Caco-2 (cell line): ENCODE results near the gene CEP192. TPM values are rescaled to one million over a fixed set of nuclear protein-coding genes. Genes with fewer than 3 reads are reported as not detected.

Experiments used
- BruUV-seq: library from RNA; stranded (reverse); fragments of 400-500 nt; replicated peaks from 2 replicates; lab custom pipeline; 2021; lab: Mats Ljungman, UMichigan
- CTCF ChIA-PET: fragments of 300-600 bp; sonication (Branson Sonifier 250); formaldehyde crosslinking; loops from one replicate; lab custom pipeline; 2022; ENCODE audit warnings: antibody characterized with exemption; lab: Charles Lee
- POLR2A ChIA-PET: fragments of 300-600 bp; sonication (Branson Sonifier 250); formaldehyde crosslinking; loops from one replicate; lab custom pipeline; 2022; ENCODE audit warnings: antibody characterized with exemption; lab: Charles Lee
- DNase-seq, 2 experiments: peaks; one replicate each; pipeline versions ENCODE4 v3.0.0 to v3.0.0-alpha.2; 2020 to 2022
- H3K27me3 ChIP-seq: replicated peaks from 2 replicates; pipeline ENCODE4 v1.6.0; 2011; ENCODE audit warnings: low read length; ENCODE audit not compliant: control insufficient read depth, insufficient read depth
- H3K36me3 ChIP-seq: 2 replicates; pipeline ENCODE4 v1.5.1; 2011; ENCODE audit warnings: low read length; ENCODE audit not compliant: control insufficient read depth, insufficient read depth
- H3K4me1 ChIP-seq: fragments of 250-450 bp; sonication (Bioruptor Pico); 2 replicates; pipeline ENCODE4 v1.5.1; 2020; ENCODE audit warnings: mild to moderate bottlenecking
- H3K4me3 ChIP-seq: 2 replicates; pipeline ENCODE4 v1.5.1; 2011; ENCODE audit warnings: low read depth, mild to moderate bottlenecking, control low read depth, low read length
- H3K9me3 ChIP-seq: fragments of 250-450 bp; sonication (Bioruptor Pico); 2 replicates; pipeline ENCODE4 v1.5.1; 2020; ENCODE audit warnings: mild to moderate bottlenecking, moderate library complexity
- H3K27ac Mint-ChIP-seq: one replicate; pipeline ENCODE4 v1.8.0; 2022; ENCODE audit warnings: mixed read lengths; ENCODE audit not compliant: unreplicated experiment
- H3K27me3 Mint-ChIP-seq: one replicate; pipeline ENCODE4 v1.8.0; 2022; ENCODE audit warnings: mixed read lengths; ENCODE audit not compliant: insufficient read depth, unreplicated experiment
- H3K36me3 Mint-ChIP-seq: one replicate; pipeline ENCODE4 v1.8.0; 2022; ENCODE audit warnings: mild to moderate bottlenecking, mixed read lengths; ENCODE audit not compliant: insufficient read depth, unreplicated experiment
- H3K4me1 Mint-ChIP-seq: one replicate; pipeline ENCODE4 v1.8.0; 2022; ENCODE audit warnings: low read depth, mixed read lengths; ENCODE audit not compliant: unreplicated experiment
- H3K4me3 Mint-ChIP-seq: one replicate; pipeline ENCODE4 v1.8.0; 2022; ENCODE audit warnings: mild to moderate bottlenecking, moderate library complexity, mixed read lengths; ENCODE audit not compliant: unreplicated experiment
- H3K9me3 Mint-ChIP-seq: one replicate; pipeline ENCODE4 v1.8.0; 2022; ENCODE audit warnings: mixed read lengths; ENCODE audit not compliant: unreplicated experiment
- intact Hi-C: fragments of 100-400 bp; cut with micrococcal nuclease; formaldehyde crosslinking; loops from one replicate; pipeline ENCODE4 v1.10.0; 2022; ENCODE audit not compliant: unreplicated experiment
- total RNA-seq: library from RNA; stranded (reverse); gene quantifications from 2 replicates; pipeline ENCODE4 v1.2.3, GENCODE V29; 2022
- TF ChIP-seq, protein P1 (sequence below), 2 experiments: fragments of 200-600 bp in 1 of 2; IDR thresholded peaks; 1 replicate in 1 of 2; 2 replicates in 1 of 2; pipeline versions ENCODE4 v1.5.1 to v1.8.0; 2011 to 2022; ENCODE audit warnings: antibody characterized with exemption in 1 of 2, control low read depth in 1 of 2, inconsistent platforms in 1 of 2, low read depth in 1 of 2, low read length in 1 of 2, mild to moderate bottlenecking in 1 of 2, moderate library complexity in 1 of 2; ENCODE audit not compliant: insufficient read depth in 1 of 2, severe bottlenecking in 1 of 2, unreplicated experiment in 1 of 2

Gene CEP192
- total RNA-seq, 1 experiment from 2014 or later = 33.5 TPM

DNA sequence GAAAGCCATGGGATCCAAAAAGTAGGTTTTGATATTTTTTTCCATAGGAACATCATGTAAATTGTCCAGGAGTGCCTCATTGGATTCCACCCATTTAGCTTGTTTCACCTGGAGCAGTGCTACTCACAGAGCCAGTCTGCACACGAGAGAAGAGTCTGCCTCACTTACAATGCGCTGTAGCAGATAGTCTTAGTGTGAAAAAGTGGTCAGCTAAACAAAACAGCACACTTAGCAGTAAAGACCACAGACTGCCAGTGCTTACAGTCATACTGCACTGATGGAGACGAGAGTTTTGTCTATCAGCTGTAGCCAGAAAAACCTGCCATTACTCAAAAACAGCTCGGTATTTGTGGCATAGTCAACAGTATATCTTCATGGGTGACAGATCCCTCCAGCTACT is 113.9 kb downstream of the CEP192 start:
- no TSS peak for BruUV-seq
- Histone ChIP-seq H3K36me3 (peaks cover 2% of the 10 kb centered on the region; the same call in 1 of the 2 replicates), H3K4me1 (no peaks in the 10 kb centered on the region), H3K27me3 (no peaks in the 10 kb centered on the region), H3K4me3 (no peak overlapping the region), H3K9me3 (no peaks in the 10 kb centered on the region)
- Mint-ChIP-seq H3K27ac (no peak overlapping the region), H3K9me3 (no peaks in the 10 kb centered on the region), H3K36me3 (peaks cover 85% of the 10 kb centered on the region), H3K4me3 (no peak overlapping the region), H3K27me3 (no peaks in the 10 kb centered on the region), H3K4me1 (no peaks in the 10 kb centered on the region)
- DNase-seq = no peak
- intact Hi-C loops = no loop called here
- POLR2A ChIA-PET = interaction anchor here (0.5 kb wide), 1 partner anchor 115 kb away, joined by 15 read pairs; no protein-coding TSS in a partner anchor
- CTCF ChIA-PET = no interaction called here
- TF ChIP-seq, protein P1, sequence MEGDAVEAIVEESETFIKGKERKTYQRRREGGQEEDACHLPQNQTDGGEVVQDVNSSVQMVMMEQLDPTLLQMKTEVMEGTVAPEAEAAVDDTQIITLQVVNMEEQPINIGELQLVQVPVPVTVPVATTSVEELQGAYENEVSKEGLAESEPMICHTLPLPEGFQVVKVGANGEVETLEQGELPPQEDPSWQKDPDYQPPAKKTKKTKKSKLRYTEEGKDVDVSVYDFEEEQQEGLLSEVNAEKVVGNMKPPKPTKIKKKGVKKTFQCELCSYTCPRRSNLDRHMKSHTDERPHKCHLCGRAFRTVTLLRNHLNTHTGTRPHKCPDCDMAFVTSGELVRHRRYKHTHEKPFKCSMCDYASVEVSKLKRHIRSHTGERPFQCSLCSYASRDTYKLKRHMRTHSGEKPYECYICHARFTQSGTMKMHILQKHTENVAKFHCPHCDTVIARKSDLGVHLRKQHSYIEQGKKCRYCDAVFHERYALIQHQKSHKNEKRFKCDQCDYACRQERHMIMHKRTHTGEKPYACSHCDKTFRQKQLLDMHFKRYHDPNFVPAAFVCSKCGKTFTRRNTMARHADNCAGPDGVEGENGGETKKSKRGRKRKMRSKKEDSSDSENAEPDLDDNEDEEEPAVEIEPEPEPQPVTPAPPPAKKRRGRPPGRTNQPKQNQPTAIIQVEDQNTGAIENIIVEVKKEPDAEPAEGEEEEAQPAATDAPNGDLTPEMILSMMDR (IDR thresholded peaks at IDR 0.05; ENCODE audit: insufficient read depth in 1 of 2, low read depth in 1 of 2, low read length in 1 of 2, severe bottlenecking in 1 of 2, unreplicated experiment in 1 of 2) = no peak

DNA sequence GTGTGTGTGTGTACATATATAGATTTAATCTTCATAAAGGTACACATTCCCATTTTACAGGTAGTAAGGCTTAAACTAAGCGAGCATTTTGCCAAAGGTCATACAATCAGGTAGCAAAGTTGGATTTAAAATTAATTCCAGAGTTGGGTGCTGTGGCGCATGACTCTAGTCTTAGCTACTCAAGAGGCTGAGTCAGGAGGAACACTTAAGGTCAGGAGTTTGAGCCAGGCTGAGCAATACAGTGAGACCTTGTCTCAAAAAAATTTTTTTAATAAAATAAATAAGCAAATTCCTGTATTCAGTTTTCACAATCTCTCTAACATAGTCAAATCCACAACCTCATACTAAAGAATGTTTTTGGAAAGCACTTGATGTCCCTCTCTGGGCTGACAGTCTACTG is 115.9 kb downstream of the CEP192 start:
- TF ChIP-seq, protein P1 (IDR thresholded peaks at IDR 0.05; ENCODE audit: insufficient read depth in 1 of 2, low read depth in 1 of 2, low read length in 1 of 2, severe bottlenecking in 1 of 2, unreplicated experiment in 1 of 2) = no peak
- no peak overlapping the region for H3K27ac Mint-ChIP-seq
- ChIA-PET POLR2A (no interaction called here), CTCF (no interaction called here)
- peaks cover 76% of the 10 kb centered on the region for H3K36me3 Mint-ChIP-seq
- no peak overlapping the region for H3K4me3 Mint-ChIP-seq
- no peaks in the 10 kb centered on the region for H3K4me1 Mint-ChIP-seq
- no peak overlapping the region for H3K4me3 ChIP-seq
- intact Hi-C loops = no loop called here
- no peak for DNase-seq
- H3K4me1 ChIP-seq = no peaks in the 10 kb centered on the region
- no peaks in the 10 kb centered on the region for H3K9me3 ChIP-seq
- H3K27me3 Mint-ChIP-seq = no peaks in the 10 kb centered on the region
- no peaks in the 10 kb centered on the region; the same call in 1 of the 2 replicates for H3K36me3 ChIP-seq
- BruUV-seq = no TSS peak
- H3K9me3 Mint-ChIP-seq = no peaks in the 10 kb centered on the region
- H3K27me3 ChIP-seq = no peaks in the 10 kb centered on the region

DNA sequence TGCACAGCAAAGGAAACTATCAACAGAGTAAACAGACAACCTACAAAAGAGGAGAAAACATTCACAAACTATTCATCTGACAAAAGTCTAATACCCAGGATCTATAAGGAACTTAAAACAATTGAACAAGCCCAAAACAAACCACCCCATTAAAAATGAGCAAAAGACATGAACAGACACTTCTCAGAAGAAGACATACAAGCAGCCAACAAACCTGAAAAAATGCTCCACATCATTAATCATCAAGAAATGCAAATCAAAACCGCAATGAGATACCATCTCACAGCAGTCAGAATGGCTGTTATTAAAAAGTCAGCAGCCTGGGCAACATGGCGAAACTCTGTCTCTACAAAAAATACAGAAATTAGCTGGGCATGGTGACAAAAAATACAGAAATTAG is 117.2 kb downstream of the CEP192 start:
- H3K36me3 ChIP-seq = no peaks in the 10 kb centered on the region; the same call in 1 of the 2 replicates

More for the DNA sequence above, 117.2 kb downstream of the CEP192 start:
- no peaks in the 10 kb centered on the region for H3K4me1 ChIP-seq
- no peaks in the 10 kb centered on the region for H3K9me3 ChIP-seq
- H3K36me3 Mint-ChIP-seq = peaks cover 64% of the 10 kb centered on the region
- no peak overlapping the region for H3K4me3 Mint-ChIP-seq
- no peaks in the 10 kb centered on the region for H3K27me3 ChIP-seq
- no peaks in the 10 kb centered on the region for H3K4me1 Mint-ChIP-seq
- no peak for DNase-seq
- POLR2A ChIA-PET = no interaction called here
- TF ChIP-seq, protein P1 (IDR thresholded peaks at IDR 0.05; ENCODE audit: insufficient read depth in 1 of 2, low read depth in 1 of 2, low read length in 1 of 2, severe bottlenecking in 1 of 2, unreplicated experiment in 1 of 2) = no peak
- H3K9me3 Mint-ChIP-seq = no peaks in the 10 kb centered on the region
- H3K4me3 ChIP-seq = no peak overlapping the region
- H3K27ac Mint-ChIP-seq = no peak overlapping the region
- CTCF ChIA-PET = no interaction called here
- no peaks in the 10 kb centered on the region for H3K27me3 Mint-ChIP-seq
- intact Hi-C loops = no loop called here
- BruUV-seq = no TSS peak
